ENCODE results near the gene ARHGEF6.

The ARHGEF6 gene

GRCh38 chrX:136745215-136746173 lies 35.2 kb downstream of the ARHGEF6 start:
- DNase-seq = no peak

- no peak for DNase-seq
These were observed 37.9 kb downstream of the ARHGEF6 start for GRCh38 chrX:136742721-136743379.

- no peak for DNase-seq
These were observed 42.5 kb downstream of the ARHGEF6 start for GRCh38 chrX:136738049-136738729.

GRCh38 chrX:136736690-136737089 lies 44.0 kb downstream of the ARHGEF6 start:
- peak; percentile 82 for DNase-seq

GRCh38 chrX:136735601-136736000 lies 45.1 kb downstream of the ARHGEF6 start:
- no peak for DNase-seq

- no peak for DNase-seq
These were observed 47.1 kb downstream of the ARHGEF6 start for GRCh38 chrX:136733613-136734012.

- DNase-seq = no peak
These were observed 48.9 kb downstream of the ARHGEF6 start for GRCh38 chrX:136731798-136732197.

GRCh38 chrX:136731207-136731782 lies 49.4 kb downstream of the ARHGEF6 start:
- DNase-seq = no peak

GRCh38 chrX:136728393-136728792 lies 52.3 kb downstream of the ARHGEF6 start:
- DNase-seq = no peak

- peak; percentile 71 for DNase-seq
These were observed 55.2 kb downstream of the ARHGEF6 start for GRCh38 chrX:136725441-136726104.

GRCh38 chrX:136718091-136718490 lies 62.6 kb downstream of the ARHGEF6 start:
- DNase-seq = no peak

- DNase-seq = no peak
These were observed 65.8 kb downstream of the ARHGEF6 start for GRCh38 chrX:136714626-136715599.

- no peak for DNase-seq
These were observed 68.0 kb downstream of the ARHGEF6 start for GRCh38 chrX:136712650-136713310.

GRCh38 chrX:136711147-136711546 lies 69.6 kb downstream of the ARHGEF6 start:
- DNase-seq = peak; percentile 75

GRCh38 chrX:136710325-136710951 lies 70.3 kb downstream of the ARHGEF6 start:
- DNase-seq = no peak

- no peak for DNase-seq
These were observed 72.4 kb downstream of the ARHGEF6 start for GRCh38 chrX:136708348-136708747.

- no peak for DNase-seq
These were observed 83.6 kb downstream of the ARHGEF6 start for GRCh38 chrX:136697156-136697555.

GRCh38 chrX:136694431-136695087 lies 86.2 kb downstream of the ARHGEF6 start:
- no peak for DNase-seq

GRCh38 chrX:136692271-136692670 lies 88.5 kb downstream of the ARHGEF6 start:
- no peak for DNase-seq

Measured in islet precursor cell (in vitro differentiated cells).